ENCODE data around the gene PLK5.

The PLK5 gene

GRCh38 chr19:1566392-1567115, 42.7 kb downstream of the PLK5 start:
- no peak overlapping the region for H3K4me3 ChIP-seq (replicated peaks; ENCODE audit: insufficient read depth, low read length)
- TF ChIP-seq REST (IDR thresholded peaks at IDR 0.05; ENCODE audit: insufficient replicate concordance, low read depth) (no peak), GABPA (IDR thresholded peaks at IDR 0.05; ENCODE audit: low read depth) (no peak), POLR2AphosphoS5 (IDR thresholded peaks at IDR 0.05; ENCODE audit: low read depth) (no peak), CTCF (IDR thresholded peaks at IDR 0.05; ENCODE audit: insufficient read depth, low read length) (no peak)
- no peak for DNase-seq (ENCODE audit: low read depth in 1 of 2, low spot score in 1 of 2)
- H3K27me3 ChIP-seq (ENCODE audit: insufficient read depth, poor library complexity, severe bottlenecking): no peaks in the 10 kb centered on the region
- H3K27ac ChIP-seq (replicated peaks): no peak overlapping the region

- H3K27me3 ChIP-seq (ENCODE audit: insufficient read depth, poor library complexity, severe bottlenecking): no peaks in the 10 kb centered on the region
- H3K4me3 ChIP-seq (replicated peaks; ENCODE audit: insufficient read depth, low read length): peak overlapping the region; percentile 31
- no peak for DNase-seq (ENCODE audit: low read depth in 1 of 2, low spot score in 1 of 2)
- H3K27ac ChIP-seq (replicated peaks): no peak overlapping the region
- no peak for TF ChIP-seq CTCF (IDR thresholded peaks at IDR 0.05; ENCODE audit: insufficient read depth, low read length)
- no peak for TF ChIP-seq POLR2AphosphoS5 (IDR thresholded peaks at IDR 0.05; ENCODE audit: low read depth)
- no peak for TF ChIP-seq GABPA (IDR thresholded peaks at IDR 0.05; ENCODE audit: low read depth)
- TF ChIP-seq REST (IDR thresholded peaks at IDR 0.05; ENCODE audit: insufficient replicate concordance, low read depth): no peak
- TF ChIP-seq SPI1 (IDR thresholded peaks at IDR 0.05; ENCODE audit: borderline replicate concordance, low read depth): no peak
Observed at GRCh38 chr19:1567116-1567847, 43.4 kb downstream of the PLK5 start.

GRCh38 chr19:1567848-1568227, 44.0 kb downstream of the PLK5 start:
- Histone ChIP-seq H3K27ac (replicated peaks) (no peak overlapping the region), H3K27me3 (ENCODE audit: insufficient read depth, poor library complexity, severe bottlenecking) (no peaks in the 10 kb centered on the region), H3K4me3 (replicated peaks; ENCODE audit: insufficient read depth, low read length) (no peak overlapping the region)
- DNase-seq (ENCODE audit: low read depth in 1 of 2, low spot score in 1 of 2): no peak
- TF ChIP-seq REST (IDR thresholded peaks at IDR 0.05; ENCODE audit: insufficient replicate concordance, low read depth) (no peak), SPI1 (IDR thresholded peaks at IDR 0.05; ENCODE audit: borderline replicate concordance, low read depth) (no peak), CTCF (IDR thresholded peaks at IDR 0.05; ENCODE audit: insufficient read depth, low read length) (no peak), GABPA (IDR thresholded peaks at IDR 0.05; ENCODE audit: low read depth) (no peak), POLR2AphosphoS5 (IDR thresholded peaks at IDR 0.05; ENCODE audit: low read depth) (no peak)

All from HL-60 (cell line).